Naive thymus-derived CD4-positive, alpha-beta T cell (primary cell): ENCODE data around the gene SMYD3. TPM values are rescaled to one million over a fixed set of nuclear protein-coding genes. Genes with fewer than 3 reads are reported as not detected.

ENCODE experiments used
- ATAC-seq: fragments of 150-1000 bp; cut with Tn5 transposase; 2 replicates; pipeline ENCODE4 v1.10.0; 2021; ENCODE audit warnings: mild to moderate bottlenecking, moderate library complexity
- CTCF ChIA-PET: fragments of 350-600 bp; sonication (Branson Sonifier 250); formaldehyde crosslinking; loops from one replicate; lab custom pipeline; 2021; ENCODE audit warnings: antibody characterized with exemption; lab: Charles Lee
- POLR2A ChIA-PET: fragments of 350-600 bp; sonication (Branson Sonifier 250); formaldehyde crosslinking; loops from one replicate; lab custom pipeline; 2021; ENCODE audit warnings: antibody characterized with exemption, inconsistent platforms; lab: Charles Lee
- DNase-seq, 9 donors: peaks; one replicate each; pipeline versions ENCODE4 v3.0.0 to v3.0.0-alpha.2; 2020 to 2022; ENCODE audit warnings: mixed read lengths in 1 of 9
- H3K27ac ChIP-seq: one replicate; pipeline ENCODE4 v1.7.0; 2013; ENCODE audit warnings: mild to moderate bottlenecking, low read depth, low read length, moderate library complexity
- H3K27me3 ChIP-seq, 2 donors: one replicate each; pipeline ENCODE4 v1.7.0; 2013; ENCODE audit warnings: low read length in 2 of 2, mild to moderate bottlenecking in 2 of 2, moderate library complexity in 2 of 2; ENCODE audit not compliant: control insufficient read depth in 2 of 2, insufficient read depth in 2 of 2
- H3K36me3 ChIP-seq, 3 experiments: 1 replicate in 2 of 3; 2 replicates in 1 of 3; pipeline ENCODE4 v1.7.0; 2013; ENCODE audit warnings: low read length in 3 of 3, mild to moderate bottlenecking in 3 of 3, moderate library complexity in 1 of 3; ENCODE audit not compliant: insufficient read depth in 3 of 3, control insufficient read depth in 2 of 3
- H3K4me1 ChIP-seq, 2 donors: one replicate each; pipeline ENCODE4 v1.7.0; 2013; ENCODE audit warnings: low read length in 2 of 2, mild to moderate bottlenecking in 2 of 2, moderate library complexity in 1 of 2; ENCODE audit not compliant: control insufficient read depth in 2 of 2, insufficient read depth in 2 of 2
- H3K4me3 ChIP-seq: 2 replicates; pipeline ENCODE4 v1.7.0; 2013; ENCODE audit warnings: mild to moderate bottlenecking, low read length
- H3K9me3 ChIP-seq, 3 experiments: 1 replicate in 2 of 3; 2 replicates in 1 of 3; pipeline ENCODE4 v1.7.0; 2013; ENCODE audit warnings: low read length in 3 of 3; ENCODE audit not compliant: control insufficient read depth in 2 of 3
- H3K27ac Mint-ChIP-seq, 9 donors: one replicate each; pipeline ENCODE4 v1.8.0; 2020 to 2022; ENCODE audit warnings: mixed read lengths in 9 of 9, mild to moderate bottlenecking in 8 of 9, moderate library complexity in 5 of 9, inconsistent platforms in 2 of 9
- H3K27me3 Mint-ChIP-seq, 5 donors: one replicate each; pipeline ENCODE4 v1.8.0; 2021 to 2022; ENCODE audit warnings: mixed read lengths in 5 of 5, mild to moderate bottlenecking in 1 of 5
- H3K36me3 Mint-ChIP-seq, 5 donors: one replicate each; pipeline ENCODE4 v1.8.0; 2020 to 2022; ENCODE audit warnings: mixed read lengths in 5 of 5, mild to moderate bottlenecking in 3 of 5, inconsistent platforms in 1 of 5
- H3K4me1 Mint-ChIP-seq, 7 donors: one replicate each; pipeline ENCODE4 v1.8.0; 2020 to 2022; ENCODE audit warnings: mixed read lengths in 7 of 7, mild to moderate bottlenecking in 3 of 7, inconsistent platforms in 1 of 7
- H3K4me3 Mint-ChIP-seq, 10 donors: one replicate each; pipeline ENCODE4 v1.8.0; 2020 to 2022; ENCODE audit warnings: mild to moderate bottlenecking in 10 of 10, mixed read lengths in 10 of 10, moderate library complexity in 6 of 10, inconsistent platforms in 2 of 10
- H3K9me3 Mint-ChIP-seq, 11 donors: one replicate each; pipeline ENCODE4 v1.8.0; 2020 to 2022; ENCODE audit warnings: mixed read lengths in 11 of 11, mild to moderate bottlenecking in 4 of 11, inconsistent platforms in 1 of 11, moderate library complexity in 1 of 11
- intact Hi-C, 2 donors: fragments of 100-400 bp; cut with micrococcal nuclease; formaldehyde crosslinking; loops; one replicate each; pipeline ENCODE4 v1.15.1; 2023
- polyA plus RNA-seq, 2 donors: library from polyadenylated mRNA; unstranded; fragments of 300-500 nt; fragmentation: Illumina TruSeq; gene quantifications; one replicate each; pipeline ENCODE4 v1.2.3, GENCODE V29; 2021
- total RNA-seq, 6 experiments: library from RNA in 5 of 6; stranded (reverse) in 5 of 6; gene quantifications; 1 replicate in 5 of 6; 2 replicates in 1 of 6; pipeline ENCODE4 v1.2.3 and lab custom pipeline; 2021 to 2026

Gene SMYD3
- total and polyA plus RNA-seq, 7 experiments from 2014 or later: 19.5 to 28.6 (median 24.4) TPM

DNA sequence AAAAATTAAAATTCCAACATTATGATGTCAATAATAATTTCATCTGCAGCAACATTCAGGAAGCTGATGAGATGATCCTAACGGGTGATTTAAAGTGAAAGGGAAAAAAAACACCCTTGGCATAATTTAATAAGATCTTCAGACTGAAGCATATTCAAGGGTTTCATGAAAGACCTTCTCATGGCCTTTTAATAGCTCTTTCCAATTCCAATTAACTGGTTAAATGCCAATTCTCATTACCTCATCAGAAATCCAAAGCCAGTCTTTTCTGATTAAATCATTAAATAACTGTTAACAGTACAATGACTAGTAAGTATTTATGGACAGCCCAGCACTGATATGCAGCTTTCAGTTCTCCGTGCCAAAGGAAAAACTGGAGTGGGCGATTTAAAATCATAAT is 407.5 kb downstream of the SMYD3 start:
- Histone ChIP-seq H3K27ac (no peak overlapping the region), H3K4me3 (no peak overlapping the region), H3K27me3 (no peaks in the 10 kb centered on the region), H3K4me1 (no peaks in the 10 kb centered on the region), H3K36me3 (no peaks in the 10 kb centered on the region), H3K9me3 (no peaks in the 10 kb centered on the region)
- ChIA-PET CTCF (no interaction called here), POLR2A (no interaction called here)
- Mint-ChIP-seq H3K36me3 (peaks cover 2 to 44% (median 18%) of the 10 kb centered on the region in 5 donors), H3K27ac (no peak overlapping the region), H3K27me3 (no peaks in the 10 kb centered on the region), H3K4me1 (peaks cover 0 to 7% (median 0%) of the 10 kb centered on the region in 7 donors), H3K9me3 (peaks cover 0 to 7% (median 0%) of the 10 kb centered on the region in 11 donors), H3K4me3 (no peak overlapping the region)
- no peak for DNase-seq
- intact Hi-C loops: no loop called here
- no peak for ATAC-seq

DNA sequence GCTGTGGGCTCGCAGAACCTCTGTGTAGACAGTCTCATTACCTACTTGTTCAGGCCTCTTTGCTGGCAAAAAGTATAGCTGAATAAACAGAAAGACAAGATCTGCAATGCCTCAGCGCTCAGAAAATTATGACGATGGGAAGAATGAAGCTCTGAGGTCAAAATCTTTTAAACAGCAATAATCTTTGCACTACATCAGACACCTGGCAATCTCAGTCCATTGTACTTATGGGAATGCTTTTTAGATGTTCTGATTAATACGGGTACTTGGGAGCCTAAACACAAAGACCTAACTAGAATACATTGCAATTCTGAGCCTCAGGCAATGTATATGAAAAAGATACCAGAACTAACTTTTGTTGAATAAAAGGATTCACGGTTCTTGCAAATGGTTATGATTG is 410.7 kb downstream of the SMYD3 start:
- ChIA-PET CTCF (no interaction called here), POLR2A (no interaction called here)
- Histone ChIP-seq H3K4me3 (no peak overlapping the region), H3K36me3 (no peaks in the 10 kb centered on the region), H3K4me1 (no peaks in the 10 kb centered on the region), H3K27me3 (no peaks in the 10 kb centered on the region), H3K27ac (no peak overlapping the region), H3K9me3 (no peaks in the 10 kb centered on the region)
- ATAC-seq (no peak), DNase-seq (no peak)
- no peak overlapping the region for H3K4me3 Mint-ChIP-seq
- peaks cover 4 to 32% (median 26%) of the 10 kb centered on the region in 5 donors for H3K36me3 Mint-ChIP-seq
- intact Hi-C loops: no loop called here
- H3K27me3 Mint-ChIP-seq: no peaks in the 10 kb centered on the region
- H3K4me1 Mint-ChIP-seq: peaks cover 0 to 6% (median 0%) of the 10 kb centered on the region in 7 donors
- no peak overlapping the region for H3K27ac Mint-ChIP-seq
- H3K9me3 Mint-ChIP-seq: peaks cover 0 to 14% (median 4%) of the 10 kb centered on the region in 11 donors

DNA sequence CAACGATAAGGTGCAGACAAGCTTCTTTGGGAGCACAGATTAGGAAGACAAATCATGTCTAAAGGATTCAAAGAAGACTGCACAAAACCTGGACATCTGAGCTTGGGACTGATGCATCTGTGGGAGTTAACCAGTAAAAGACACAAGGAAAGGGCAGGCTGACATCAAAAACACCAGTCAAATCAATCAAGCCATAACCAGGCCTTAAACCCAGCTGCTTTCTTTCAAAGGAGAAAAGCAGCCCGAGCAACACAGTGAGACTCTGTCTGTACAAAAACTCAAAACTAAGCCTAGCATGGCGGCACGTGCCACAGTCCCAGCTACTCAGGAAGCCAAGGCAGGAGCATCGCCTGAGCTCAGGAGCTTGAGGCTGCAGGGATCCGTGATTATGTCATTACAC is 411.6 kb downstream of the SMYD3 start:
- no peak for ATAC-seq
- no peak overlapping the region for H3K4me3 Mint-ChIP-seq
- H3K9me3 ChIP-seq: no peaks in the 10 kb centered on the region
- H3K27ac Mint-ChIP-seq: no peak overlapping the region
- H3K36me3 Mint-ChIP-seq: peaks cover 4 to 28% (median 26%) of the 10 kb centered on the region in 5 donors
- no peaks in the 10 kb centered on the region for H3K27me3 Mint-ChIP-seq
- POLR2A ChIA-PET: no interaction called here
- intact Hi-C loops: no loop called here
- peaks cover 0 to 14% (median 4%) of the 10 kb centered on the region in 11 donors for H3K9me3 Mint-ChIP-seq
- H3K27ac ChIP-seq: no peak overlapping the region
- H3K4me3 ChIP-seq: no peak overlapping the region
- CTCF ChIA-PET: no interaction called here
- no peaks in the 10 kb centered on the region for H3K36me3 ChIP-seq
- H3K4me1 Mint-ChIP-seq: peaks cover 0 to 8% (median 0%) of the 10 kb centered on the region in 7 donors
- DNase-seq: no peak
- H3K4me1 ChIP-seq: no peaks in the 10 kb centered on the region
- H3K27me3 ChIP-seq: no peaks in the 10 kb centered on the region

DNA sequence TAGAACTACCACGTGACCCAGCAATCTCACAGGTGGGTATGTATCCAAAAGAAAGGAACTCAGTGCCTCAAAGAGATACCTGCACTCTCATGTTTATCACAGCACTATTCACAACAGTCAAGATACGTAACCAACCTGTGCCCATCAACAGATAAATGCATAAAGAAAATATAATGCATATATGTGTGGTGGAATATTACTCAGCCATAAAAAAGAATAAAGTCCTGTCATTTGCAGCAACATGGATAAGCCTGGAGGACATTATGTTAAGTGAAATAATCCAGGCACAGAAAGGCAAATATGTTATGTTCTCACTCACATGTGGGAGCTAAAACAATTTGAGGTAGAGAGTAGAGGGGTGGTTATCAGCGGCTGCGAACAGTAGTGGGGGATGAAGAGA is 413.8 kb downstream of the SMYD3 start:
- H3K9me3 Mint-ChIP-seq: peaks cover 0 to 14% (median 4%) of the 10 kb centered on the region in 11 donors
- DNase-seq (no peak), ATAC-seq (no peak)
- H3K4me3 Mint-ChIP-seq: no peak overlapping the region
- no peak overlapping the region for H3K27ac Mint-ChIP-seq
- H3K4me1 ChIP-seq: no peaks in the 10 kb centered on the region
- H3K27me3 Mint-ChIP-seq: no peaks in the 10 kb centered on the region
- H3K4me1 Mint-ChIP-seq: peaks cover 0 to 8% (median 0%) of the 10 kb centered on the region in 7 donors
- peaks cover 4 to 27% (median 22%) of the 10 kb centered on the region in 5 donors for H3K36me3 Mint-ChIP-seq
- H3K27ac ChIP-seq: no peak overlapping the region
- H3K9me3 ChIP-seq: no peaks in the 10 kb centered on the region
- ChIA-PET CTCF (no interaction called here), POLR2A (no interaction called here)
- no peaks in the 10 kb centered on the region for H3K27me3 ChIP-seq
- no peaks in the 10 kb centered on the region for H3K36me3 ChIP-seq
- intact Hi-C loops: no loop called here
- no peak overlapping the region for H3K4me3 ChIP-seq

DNA sequence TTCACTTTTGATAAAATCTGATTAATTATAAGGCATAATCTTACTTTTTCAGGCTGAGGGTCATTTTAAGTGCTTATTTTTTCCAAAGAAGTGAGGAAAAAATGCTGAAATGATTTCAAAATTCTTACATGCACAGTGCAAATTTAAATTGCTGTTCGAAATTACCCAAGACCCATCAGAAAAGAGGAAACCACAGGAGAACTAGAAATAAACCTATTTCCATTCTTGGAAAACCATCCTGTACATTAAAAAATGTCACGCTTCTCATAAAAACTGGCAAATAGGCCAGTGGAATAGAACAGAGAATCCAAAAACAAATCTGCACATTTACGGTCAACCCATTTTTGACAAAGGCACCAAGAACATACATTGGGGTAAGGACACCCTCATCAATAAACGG is 414.9 kb downstream of the SMYD3 start:
- H3K4me3 Mint-ChIP-seq: no peak overlapping the region
- peaks cover 0 to 18% (median 6%) of the 10 kb centered on the region in 11 donors for H3K9me3 Mint-ChIP-seq
- no peaks in the 10 kb centered on the region for H3K4me1 ChIP-seq
- no peaks in the 10 kb centered on the region for H3K27me3 Mint-ChIP-seq
- H3K4me1 Mint-ChIP-seq: peaks cover 0 to 8% (median 0%) of the 10 kb centered on the region in 7 donors
- peaks cover 4 to 37% (median 22%) of the 10 kb centered on the region in 5 donors for H3K36me3 Mint-ChIP-seq
- ChIA-PET POLR2A (no interaction called here), CTCF (no interaction called here)
- no peaks in the 10 kb centered on the region for H3K27me3 ChIP-seq
- intact Hi-C loops: no loop called here
- H3K27ac Mint-ChIP-seq: no peak overlapping the region
- H3K4me3 ChIP-seq: no peak overlapping the region
- H3K9me3 ChIP-seq: no peaks in the 10 kb centered on the region
- H3K36me3 ChIP-seq: no peaks in the 10 kb centered on the region
- H3K27ac ChIP-seq: no peak overlapping the region
- DNase-seq: no peak
- ATAC-seq: no peak

DNA sequence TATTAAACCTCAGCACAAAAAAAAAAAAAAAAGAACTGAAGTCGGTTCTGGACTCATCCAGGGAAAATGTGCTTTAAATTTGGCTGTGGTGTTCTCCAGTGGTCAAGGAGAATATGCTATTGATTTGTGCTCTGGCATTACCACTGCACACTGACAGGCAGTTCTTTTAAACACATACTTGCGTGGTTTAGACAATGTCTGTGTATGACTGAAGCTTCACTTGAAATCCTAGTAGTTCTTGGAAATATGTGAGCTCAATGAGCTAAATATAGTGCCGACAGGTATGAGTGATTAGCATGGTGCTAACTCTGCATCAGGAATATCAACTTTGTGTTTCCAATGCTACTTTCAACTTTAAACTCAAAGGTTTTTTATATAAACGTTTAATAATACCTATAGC is 415.6 kb downstream of the SMYD3 start:
- Mint-ChIP-seq H3K9me3 (peaks cover 0 to 20% (median 8%) of the 10 kb centered on the region in 11 donors), H3K4me3 (no peak overlapping the region), H3K27me3 (no peaks in the 10 kb centered on the region), H3K27ac (no peak overlapping the region), H3K36me3 (peaks cover 4 to 41% (median 26%) of the 10 kb centered on the region in 5 donors), H3K4me1 (peaks cover 0 to 8% (median 0%) of the 10 kb centered on the region in 7 donors)
- ATAC-seq: no peak
- no peaks in the 10 kb centered on the region for H3K9me3 ChIP-seq
- DNase-seq: no peak
- no peaks in the 10 kb centered on the region for H3K27me3 ChIP-seq
- H3K4me3 ChIP-seq: no peak overlapping the region
- intact Hi-C loops: no loop called here
- ChIA-PET POLR2A (no interaction called here), CTCF (interaction anchor here (0.6 kb wide), 1 partner anchor 81 kb away, joined by 4 read pairs; no protein-coding TSS in a partner anchor)
- H3K4me1 ChIP-seq: no peaks in the 10 kb centered on the region
- H3K27ac ChIP-seq: no peak overlapping the region
- H3K36me3 ChIP-seq: no peaks in the 10 kb centered on the region

- peaks cover 0 to 3% (median 0%) of the 10 kb centered on the region in 3 experiments for H3K9me3 ChIP-seq
- H3K27ac Mint-ChIP-seq: no peak overlapping the region
- CTCF ChIA-PET: no interaction called here
- no peak overlapping the region for H3K27ac ChIP-seq
- H3K27me3 ChIP-seq: no peaks in the 10 kb centered on the region
- peaks cover 0 to 4% (median 0%) of the 10 kb centered on the region in 7 donors for H3K4me1 Mint-ChIP-seq
- POLR2A ChIA-PET: no interaction called here
- H3K4me3 ChIP-seq: no peak overlapping the region
- peaks cover 0 to 33% (median 15%) of the 10 kb centered on the region in 5 donors for H3K36me3 Mint-ChIP-seq
- DNase-seq (no peak), ATAC-seq (no peak)
- no peaks in the 10 kb centered on the region for H3K36me3 ChIP-seq
- no peaks in the 10 kb centered on the region for H3K27me3 Mint-ChIP-seq
- H3K4me3 Mint-ChIP-seq: no peak overlapping the region
- intact Hi-C loops: loop anchor here in 1 of 2 donors (5.0 kb wide), 1 partner anchor 56 kb away; no protein-coding TSS in a partner anchor
- no peaks in the 10 kb centered on the region for H3K4me1 ChIP-seq
- peaks cover 0 to 28% (median 12%) of the 10 kb centered on the region in 11 donors for H3K9me3 Mint-ChIP-seq
Measured at GRCh38 chr1:246086191-246086590, 420.9 kb downstream of the SMYD3 start.
